22Rv1 (cell line): ENCODE results near the gene SCFD2.

Source experiments
- H3K27ac ChIP-seq: fragments of 450-650 bp; 2 replicates; pipeline ENCODE4 v1.5.1; 2017
- CTCF ChIP-seq: fragments of 450-650 bp; IDR thresholded peaks from 2 replicates; pipeline ENCODE4 v1.5.1; 2017; ENCODE audit warnings: mild to moderate bottlenecking
- ZFX ChIP-seq: fragments of 450-650 bp; IDR thresholded peaks from 2 replicates; pipeline ENCODE4 v1.6.1; 2017; ENCODE audit warnings: antibody characterized with exemption, borderline replicate concordance

The SCFD2 gene

GRCh38 chr4:52948057-52948423 is 417.8 kb downstream of the SCFD2 start:
- TF ChIP-seq ZFX (no peak), CTCF (no peak)
- H3K27ac ChIP-seq: no peak overlapping the region

- H3K27ac ChIP-seq: no peak overlapping the region
- TF ChIP-seq CTCF: no peak
- TF ChIP-seq ZFX: no peak
Measured at GRCh38 chr4:52947401-52948056, 418.3 kb downstream of the SCFD2 start.

- TF ChIP-seq CTCF (no peak), ZFX (no peak)
- no peak overlapping the region for H3K27ac ChIP-seq
Measured at GRCh38 chr4:52946855-52947254, 419.0 kb downstream of the SCFD2 start.

GRCh38 chr4:52945982-52946381 is 419.9 kb downstream of the SCFD2 start:
- no peak for TF ChIP-seq CTCF
- H3K27ac ChIP-seq: no peak overlapping the region

- TF ChIP-seq ZFX: no peak
- TF ChIP-seq CTCF: no peak
- no peak overlapping the region for H3K27ac ChIP-seq
Measured at GRCh38 chr4:52945326-52945898, 420.4 kb downstream of the SCFD2 start.

- H3K27ac ChIP-seq: no peak overlapping the region
- TF ChIP-seq CTCF (no peak), ZFX (no peak)
Measured at GRCh38 chr4:52943677-52944076, 422.2 kb downstream of the SCFD2 start.

GRCh38 chr4:52942936-52943335 is 422.9 kb downstream of the SCFD2 start:
- no peak overlapping the region for H3K27ac ChIP-seq
- TF ChIP-seq CTCF: no peak
- no peak for TF ChIP-seq ZFX
